ENCODE results near the gene CERK.
A peak's percentile ranks its signal among the peaks of the same experiment; 100 is the strongest.

- TF ChIP-seq POLR2A (IDR thresholded peaks at IDR 0.05) (no peak), CTCF (IDR thresholded peaks at IDR 0.05 in 8 of 11, conservative IDR thresholded peaks at IDR 0.05 in 3 of 11) (no peak), POLR2AphosphoS5 (IDR thresholded peaks at IDR 0.05) (peak in 1 of 3 donors; percentile 19)
These were observed 40.1 kb downstream of the CERK start for GRCh38 chr22:46697811-46698515.

Measured in spleen (tissue), 7 donors.